GM23248 (cell line): Measurements from ENCODE around the gene LMO7. TPM values are rescaled to one million over a fixed set of nuclear protein-coding genes. Genes with fewer than 3 reads are reported as not detected.

Experiments used
- DNase-seq: peaks from one replicate; pipeline ENCODE4 v3.0.0-alpha.2; 2015
- H2AFZ ChIP-seq: fragments of 200-600 bp; sonication (generic); 2 replicates; pipeline ENCODE4 v1.6.1; 2016; ENCODE audit warnings: antibody characterized with exemption
- H3F3A ChIP-seq: fragments of 200-600 bp; sonication (generic); 2 replicates; pipeline ENCODE4 v1.6.1; 2016; ENCODE audit warnings: mild to moderate bottlenecking, antibody characterized with exemption, mixed run types; ENCODE audit not compliant: insufficient read depth
- H3K27ac ChIP-seq: fragments of 200-600 bp; sonication (generic); 2 replicates; pipeline ENCODE4 v1.5.1; 2016; ENCODE audit warnings: mild to moderate bottlenecking
- H3K27me3 ChIP-seq: fragments of 200-600 bp; sonication (generic); replicated peaks from 2 replicates; pipeline ENCODE4 v1.6.1; 2016; ENCODE audit warnings: mild to moderate bottlenecking; ENCODE audit not compliant: insufficient read depth
- H3K36me3 ChIP-seq: fragments of 200-600 bp; sonication (generic); 2 replicates; pipeline ENCODE4 v1.6.1; 2016; ENCODE audit warnings: low read depth, mild to moderate bottlenecking
- H3K4me1 ChIP-seq: fragments of 200-600 bp; sonication (generic); 2 replicates; pipeline ENCODE4 v1.6.1; 2016; ENCODE audit warnings: mild to moderate bottlenecking; ENCODE audit not compliant: insufficient read depth
- H3K4me2 ChIP-seq: fragments of 200-600 bp; sonication (generic); one replicate; pipeline ENCODE4 v1.6.1; 2016; ENCODE audit warnings: mild to moderate bottlenecking; ENCODE audit not compliant: unreplicated experiment
- H3K4me3 ChIP-seq: fragments of 200-600 bp; sonication (generic); 2 replicates; pipeline ENCODE4 v1.5.1; 2016; ENCODE audit warnings: mild to moderate bottlenecking
- H3K79me2 ChIP-seq: fragments of 200-600 bp; sonication (generic); 2 replicates; pipeline ENCODE4 v1.6.1; 2016; ENCODE audit warnings: mild to moderate bottlenecking; ENCODE audit not compliant: insufficient read depth
- H3K9ac ChIP-seq: fragments of 200-600 bp; sonication (generic); 2 replicates; pipeline ENCODE4 v1.6.1; 2016; ENCODE audit warnings: mild to moderate bottlenecking
- H3K9me2 ChIP-seq: fragments of 200-600 bp; sonication (generic); 2 replicates; pipeline ENCODE4 v1.6.1; 2016; ENCODE audit warnings: mixed run types, mild to moderate bottlenecking, moderate library complexity; ENCODE audit not compliant: insufficient read depth
- H3K9me3 ChIP-seq: fragments of 200-600 bp; sonication (generic); one replicate; pipeline ENCODE4 v1.6.1; 2017; ENCODE audit warnings: low read depth
- H4K20me1 ChIP-seq: fragments of 200-600 bp; sonication (generic); 2 replicates; pipeline ENCODE4 v1.6.0; 2016; ENCODE audit not compliant: insufficient read depth
- EZH2 ChIP-seq: fragments of 200-600 bp; sonication (generic); IDR thresholded peaks from 2 replicates; pipeline ENCODE4 v1.6.1; 2018; ENCODE audit warnings: antibody characterized with exemption, mild to moderate bottlenecking; ENCODE audit not compliant: insufficient read depth, poor library complexity, severe bottlenecking
- EZH2phosphoT487 ChIP-seq: fragments of 200-600 bp; sonication (generic); IDR thresholded peaks from 2 replicates; pipeline ENCODE4 v1.6.1; 2018; ENCODE audit warnings: antibody characterized with exemption, moderate library complexity, mild to moderate bottlenecking, low read depth; ENCODE audit not compliant: insufficient read depth
- WGBS, 2 experiments: methylation state at CpG; one replicate each; pipeline ENCODE4 v1.1.6; 2015 to 2017; ENCODE audit warnings: low lambda C conversion rate in 2 of 2, low coverage in 1 of 2; ENCODE audit errors: missing lambda C conversion rate in 2 of 2; 5-methylcytosine and 5-hydroxymethylcytosine counted together
- in situ Hi-C: fragments of 300-500 bp; cut with MboI; formaldehyde crosslinking; loops from 2 replicates; pipeline ENCODE4 v1.15.0; 2020
- polyA plus RNA-seq: library from polyadenylated mRNA; unstranded; fragments of >200 nt; fragmentation: Nextera tagmentation; extraction: Ambion mirVana; gene quantifications from 2 replicates; pipeline ENCODE4 v1.2.1, GENCODE V29; 2016
- total RNA-seq: library from RNA; depleted of rRNA; stranded (reverse); fragments of >200 nt; shearing (Covaris generic); gene quantifications from 2 replicates; pipeline ENCODE4 v1.2.3, GENCODE V29; 2014

LMO7 gene
- total and polyA plus RNA-seq, 2 experiments from 2014 or later, result 288 to 318 TPM

DNA sequence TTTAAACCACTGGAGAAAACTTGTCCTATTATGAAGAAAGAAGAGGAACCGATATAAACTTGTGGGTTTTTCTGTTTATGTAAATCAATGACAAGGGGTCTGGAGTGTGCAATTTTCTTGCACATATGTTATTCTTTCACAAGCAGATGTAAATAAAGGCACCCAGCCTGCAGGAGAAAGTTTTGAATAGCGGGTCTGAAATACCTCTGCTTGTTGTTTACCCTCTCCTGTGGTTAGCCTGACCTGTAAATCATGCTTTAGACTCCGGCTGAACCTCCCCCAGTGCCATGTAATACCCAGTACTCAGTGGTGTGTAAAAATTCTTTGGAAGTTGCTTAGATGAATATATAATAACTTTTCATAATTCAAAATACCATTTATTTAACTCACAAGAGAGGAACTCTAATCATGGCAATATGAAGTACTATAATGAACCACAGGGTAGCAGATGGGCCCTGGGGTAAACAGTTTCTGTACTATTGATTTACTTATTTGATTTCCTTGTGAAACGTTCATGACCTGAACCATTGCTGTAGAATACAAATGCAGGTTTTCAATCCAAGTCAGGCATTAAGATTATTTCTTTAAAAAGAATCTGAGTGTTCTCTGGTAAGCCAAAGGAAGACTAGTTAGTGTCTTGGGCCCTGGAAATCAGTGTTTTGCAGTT, 245.1 kb downstream of the LMO7 start:
- H4K20me1 ChIP-seq, result no peaks in the 10 kb centered on the region
- 60 to 63% methylated on average over 4 of the region's 4 CpGs for WGBS, 2 experiments
- H2AFZ ChIP-seq, result no peak overlapping the region
- no peaks in the 10 kb centered on the region for H3K4me1 ChIP-seq
- DNase-seq, result no peak
- no peak overlapping the region for H3K9ac ChIP-seq
- no peak overlapping the region for H3K27ac ChIP-seq
- no peaks in the 10 kb centered on the region for H3K27me3 ChIP-seq
- H3K9me3 ChIP-seq, result no peaks in the 10 kb centered on the region
- no peaks in the 10 kb centered on the region for H3K36me3 ChIP-seq
- H3F3A ChIP-seq, result no peaks in the 10 kb centered on the region
- H3K79me2 ChIP-seq, result no peaks in the 10 kb centered on the region
- no peaks in the 10 kb centered on the region for H3K9me2 ChIP-seq
- TF ChIP-seq EZH2, result no peak
- TF ChIP-seq EZH2phosphoT487, result no peak
- in situ Hi-C loops, result no loop called here
- no peak overlapping the region for H3K4me3 ChIP-seq
- no peak overlapping the region for H3K4me2 ChIP-seq

DNA sequence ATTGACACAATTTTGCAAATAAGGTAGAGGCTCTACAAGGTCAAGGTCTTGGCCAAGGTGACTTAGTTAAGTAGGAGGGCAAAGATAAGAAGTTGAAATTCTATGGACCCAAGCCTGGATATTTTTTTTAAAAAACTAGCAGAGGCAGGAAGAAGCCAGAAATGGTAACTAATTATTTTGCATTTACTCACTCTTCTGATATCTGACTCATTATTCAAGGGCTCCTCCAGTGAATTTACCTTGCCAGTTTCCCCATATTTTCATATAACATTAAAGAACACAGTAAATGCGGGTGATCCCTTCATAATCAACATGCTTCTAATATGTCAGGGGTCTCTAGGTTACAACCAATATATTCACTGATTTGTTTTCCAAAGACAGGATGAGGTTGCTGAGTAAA, 246.1 kb downstream of the LMO7 start:
- H3K27me3 ChIP-seq, result no peaks in the 10 kb centered on the region
- in situ Hi-C loops, result no loop called here
- H3K27ac ChIP-seq, result no peak overlapping the region
- no peak overlapping the region for H3K9ac ChIP-seq
- H2AFZ ChIP-seq, result no peak overlapping the region
- no peaks in the 10 kb centered on the region for H3F3A ChIP-seq
- no peaks in the 10 kb centered on the region for H3K36me3 ChIP-seq
- no peaks in the 10 kb centered on the region for H4K20me1 ChIP-seq
- no peak overlapping the region for H3K4me3 ChIP-seq
- TF ChIP-seq EZH2phosphoT487, result no peak
- TF ChIP-seq EZH2, result no peak
- no peak for DNase-seq
- WGBS, 2 experiments, result 88 to 92% methylated on average over 1 of the region's 1 CpG
- H3K9me2 ChIP-seq, result no peaks in the 10 kb centered on the region
- H3K4me1 ChIP-seq, result no peaks in the 10 kb centered on the region
- H3K4me2 ChIP-seq, result no peak overlapping the region
- no peaks in the 10 kb centered on the region for H3K9me3 ChIP-seq
- no peaks in the 10 kb centered on the region for H3K79me2 ChIP-seq

DNA sequence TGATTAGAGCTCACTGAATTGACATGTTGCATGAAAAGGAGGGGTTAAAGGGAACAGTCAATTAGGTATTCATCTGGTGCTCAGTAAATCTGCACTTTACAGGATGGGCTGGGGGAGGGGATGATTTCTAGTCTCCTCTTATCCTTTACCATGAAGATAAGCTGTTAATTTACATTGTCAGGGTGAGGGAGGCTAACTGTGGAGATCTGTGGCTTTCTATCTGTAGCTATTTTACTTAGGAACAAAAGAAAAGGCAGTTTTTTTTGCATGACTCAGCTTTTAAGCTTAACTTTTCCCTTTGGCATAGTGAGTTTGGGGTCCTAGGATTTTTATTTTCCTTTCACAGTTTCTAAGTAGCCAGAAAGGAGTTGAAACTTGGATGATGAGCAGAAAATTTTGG, 253.3 kb downstream of the LMO7 start:
- in situ Hi-C loops, result no loop called here
- no peaks in the 10 kb centered on the region for H3K79me2 ChIP-seq

GRCh38 chr13:75895168-75895567, 259.0 kb downstream of the LMO7 start:
- H3K27me3 ChIP-seq, result 0 out of 2 replicates have a peak, but pooled peaks cover 3% of the 10 kb centered on the region
- H3F3A ChIP-seq, result no peaks in the 10 kb centered on the region
- no peaks in the 10 kb centered on the region for H3K36me3 ChIP-seq
- in situ Hi-C loops, result no loop called here
- TF ChIP-seq EZH2phosphoT487 (no peak), EZH2 (no peak)
- no peaks in the 10 kb centered on the region for H3K79me2 ChIP-seq
- H3K9ac ChIP-seq, result no peak overlapping the region
- no peak overlapping the region for H2AFZ ChIP-seq
- H3K4me1 ChIP-seq, result no peaks in the 10 kb centered on the region
- H3K9me2 ChIP-seq, result no peaks in the 10 kb centered on the region
- H3K27ac ChIP-seq, result no peak overlapping the region
- no peak overlapping the region for H3K4me2 ChIP-seq
- no peaks in the 10 kb centered on the region for H4K20me1 ChIP-seq
- DNase-seq, result no peak
- no peak overlapping the region for H3K4me3 ChIP-seq
- 25 to 32% methylated on average over 3 of the region's 3 CpGs for WGBS, 2 experiments
- no peaks in the 10 kb centered on the region for H3K9me3 ChIP-seq

More for the DNA sequence above, 253.3 kb downstream of the LMO7 start:
- no peaks in the 10 kb centered on the region for H3K9me2 ChIP-seq
- no peaks in the 10 kb centered on the region; the same call in 1 of the 2 replicates for H3K27me3 ChIP-seq
- H3K4me3 ChIP-seq, result no peak overlapping the region
- no peaks in the 10 kb centered on the region for H3F3A ChIP-seq
- H3K4me2 ChIP-seq, result no peak overlapping the region
- no peaks in the 10 kb centered on the region for H4K20me1 ChIP-seq
- no peak overlapping the region for H3K9ac ChIP-seq
- H2AFZ ChIP-seq, result no peak overlapping the region
- no peaks in the 10 kb centered on the region for H3K9me3 ChIP-seq
- TF ChIP-seq EZH2phosphoT487 (no peak), EZH2 (no peak)
- H3K27ac ChIP-seq, result no peak overlapping the region
- no peak for DNase-seq
- H3K4me1 ChIP-seq, result no peaks in the 10 kb centered on the region
- no peaks in the 10 kb centered on the region for H3K36me3 ChIP-seq

DNA sequence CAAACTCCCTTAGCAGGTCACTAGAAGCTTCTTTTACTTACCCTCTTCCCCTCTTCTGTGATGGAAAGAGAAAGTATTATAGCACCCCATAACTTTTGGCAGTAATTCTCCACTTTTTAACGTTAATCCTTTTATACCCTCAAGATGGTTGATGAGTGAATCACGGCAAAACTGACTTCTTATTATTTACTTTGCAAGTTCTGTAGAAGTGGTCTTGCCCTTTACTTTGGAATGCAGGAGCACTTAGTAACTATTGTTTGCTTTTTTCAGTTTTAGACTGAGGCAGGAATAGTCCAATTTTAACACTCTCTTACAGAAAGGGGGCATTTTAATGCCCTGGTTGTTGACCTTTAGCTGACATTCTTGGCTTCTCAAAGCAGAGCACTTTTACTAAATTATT, 260.1 kb downstream of the LMO7 start:
- H3K4me3 ChIP-seq, result no peak overlapping the region

More for the DNA sequence above, 260.1 kb downstream of the LMO7 start:
- DNase-seq, result no peak
- Histone ChIP-seq H3K4me1 (no peaks in the 10 kb centered on the region), H2AFZ (no peak overlapping the region), H3K4me2 (no peak overlapping the region), H3F3A (no peaks in the 10 kb centered on the region), H3K36me3 (no peaks in the 10 kb centered on the region), H3K9me2 (no peaks in the 10 kb centered on the region), H3K9ac (no peak overlapping the region), H3K27me3 (0 out of 2 replicates have a peak, but pooled peaks cover 7% of the 10 kb centered on the region), H3K79me2 (no peaks in the 10 kb centered on the region), H4K20me1 (no peaks in the 10 kb centered on the region), H3K9me3 (no peaks in the 10 kb centered on the region), H3K27ac (no peak overlapping the region)
- in situ Hi-C loops, result no loop called here
- 54 to 67% methylated on average over 2 of the region's 2 CpGs for WGBS, 2 experiments
- no peak for TF ChIP-seq EZH2phosphoT487
- no peak for TF ChIP-seq EZH2
